HEK293 (cell line): ENCODE measurements around the gene OGFOD2.

ENCODE experiments used
- CTCF ChIA-PET: fragments of 350-600 bp; formaldehyde crosslinking; extraction: SDS; loops from one replicate; lab custom pipeline; 2021; ENCODE audit warnings: antibody characterized with exemption; lab: Yijun Ruan, JAX
- POLR2A ChIA-PET: fragments of 300-600 bp; formaldehyde crosslinking; extraction: SDS; loops from one replicate; lab custom pipeline; 2020; ENCODE audit warnings: antibody characterized with exemption, inconsistent platforms; lab: Yijun Ruan, JAX
- H3K27ac ChIP-seq: fragments of 200-500 bp; sonication (Bioruptor generic); 2 replicates; pipeline ENCODE4 v1.5.1; 2014; ENCODE audit warnings: low read depth, low read length, control low read depth, inconsistent platforms; ENCODE audit errors: extremely low read depth
- H3K36me3 ChIP-seq, 2 experiments: fragments of 200-500 bp in 1 of 2; sonication (Bioruptor generic) in 1 of 2; 1 replicate in 1 of 2; 2 replicates in 1 of 2; pipeline ENCODE4 v1.5.1; 2014 to 2017; ENCODE audit warnings: inconsistent platforms in 2 of 2, low read length in 2 of 2; ENCODE audit not compliant: control insufficient read depth in 2 of 2, insufficient read depth in 1 of 2
- H3K4me1 ChIP-seq: fragments of 200-500 bp; sonication (Bioruptor generic); 2 replicates; pipeline ENCODE4 v1.5.1; 2014; ENCODE audit warnings: mild to moderate bottlenecking, low read length, inconsistent platforms; ENCODE audit not compliant: control insufficient read depth, insufficient read depth
- H3K4me3 ChIP-seq: 2 replicates; pipeline ENCODE4 v1.5.1; 2011; ENCODE audit warnings: low read depth, mild to moderate bottlenecking, control low read depth, low read length, moderate library complexity
- H3K9me3 ChIP-seq: fragments of 200-500 bp; sonication (Bioruptor generic); 2 replicates; pipeline ENCODE4 v1.5.1; 2014; ENCODE audit warnings: low read depth, low read length, inconsistent platforms; ENCODE audit not compliant: control insufficient read depth, insufficient read depth
- AEBP2 ChIP-seq: fragments of 450-650 bp; formaldehyde crosslinking; IDR thresholded peaks from 2 replicates; pipeline ENCODE4 v1.5.1; 2016; ENCODE audit warnings: missing biosample characterization, missing genetic modification characterization, borderline replicate concordance
- KLF17 ChIP-seq: fragments of 450-650 bp; formaldehyde crosslinking; IDR thresholded peaks from 2 replicates; pipeline ENCODE4 v1.5.1; 2016; ENCODE audit warnings: missing biosample characterization, missing genetic modification characterization
- REST ChIP-seq: fragments of 450-650 bp; formaldehyde crosslinking; IDR thresholded peaks from 2 replicates; pipeline ENCODE4 v1.5.1; 2016; ENCODE audit warnings: missing biosample characterization, missing genetic modification characterization
- ZBTB44 ChIP-seq: fragments of 450-650 bp; IDR thresholded peaks from 2 replicates; pipeline ENCODE4 v1.5.1; 2018; ENCODE audit warnings: missing biosample characterization, mild to moderate bottlenecking, missing genetic modification characterization
- ZIC2 ChIP-seq: fragments of 450-650 bp; formaldehyde crosslinking; IDR thresholded peaks from 2 replicates; pipeline ENCODE4 v1.5.1; 2016; ENCODE audit warnings: missing biosample characterization, missing genetic modification characterization
- ZNF174 ChIP-seq: fragments of 450-650 bp; formaldehyde crosslinking; IDR thresholded peaks from 2 replicates; pipeline ENCODE4 v1.5.0; 2017; ENCODE audit warnings: missing biosample characterization, mild to moderate bottlenecking, missing genetic modification characterization
- ZNF292 ChIP-seq: fragments of 450-650 bp; formaldehyde crosslinking; IDR thresholded peaks from 2 replicates; pipeline ENCODE4 v1.5.1; 2016; ENCODE audit warnings: low read depth, missing biosample characterization, missing genetic modification characterization, borderline replicate concordance
- ZNF354C ChIP-seq: fragments of 450-650 bp; formaldehyde crosslinking; IDR thresholded peaks from 2 replicates; pipeline ENCODE4 v1.5.1; 2016; ENCODE audit warnings: missing biosample characterization, missing genetic modification characterization, low read depth, borderline replicate concordance
- ZNF362 ChIP-seq: fragments of 450-650 bp; formaldehyde crosslinking; IDR thresholded peaks from 2 replicates; pipeline ENCODE4 v1.5.1; 2016; ENCODE audit warnings: missing biosample characterization, missing genetic modification characterization
- ZNF423 ChIP-seq: fragments of 450-650 bp; formaldehyde crosslinking; IDR thresholded peaks from 2 replicates; pipeline ENCODE4 v1.5.1; 2016; ENCODE audit warnings: missing biosample characterization, missing genetic modification characterization
- ZNF510 ChIP-seq: fragments of 450-650 bp; formaldehyde crosslinking; IDR thresholded peaks from 2 replicates; pipeline ENCODE4 v1.5.1; 2018; ENCODE audit warnings: mild to moderate bottlenecking, missing genetic modification characterization, missing biosample characterization; ENCODE audit not compliant: insufficient replicate concordance
- ZNF518A ChIP-seq: fragments of 450-650 bp; formaldehyde crosslinking; conservative IDR thresholded peaks from 2 replicates; pipeline ENCODE4 v1.5.1; 2016; ENCODE audit warnings: low read depth, missing biosample characterization, missing genetic modification characterization
- ZNF600 ChIP-seq: fragments of 450-650 bp; formaldehyde crosslinking; IDR thresholded peaks from 2 replicates; pipeline ENCODE4 v1.5.1; 2016; ENCODE audit warnings: missing biosample characterization, missing genetic modification characterization
- ZNF610 ChIP-seq: fragments of 450-650 bp; formaldehyde crosslinking; IDR thresholded peaks from 2 replicates; pipeline ENCODE4 v1.5.1; 2016; ENCODE audit warnings: missing biosample characterization, missing genetic modification characterization, borderline replicate concordance
- ZNF792 ChIP-seq: fragments of 450-650 bp; formaldehyde crosslinking; IDR thresholded peaks from 2 replicates; pipeline ENCODE4 v1.5.1; 2016; ENCODE audit warnings: missing biosample characterization, missing genetic modification characterization
- ZSCAN18 ChIP-seq: fragments of 450-650 bp; formaldehyde crosslinking; IDR thresholded peaks from 2 replicates; pipeline ENCODE4 v1.5.1; 2016; ENCODE audit warnings: missing biosample characterization, missing genetic modification characterization
- ZSCAN5A ChIP-seq: fragments of 450-650 bp; formaldehyde crosslinking; IDR thresholded peaks from 2 replicates; pipeline ENCODE4 v1.5.1; 2016; ENCODE audit warnings: missing biosample characterization, missing genetic modification characterization

OGFOD2 gene

GRCh38 chr12:122974892-122975789 is at the start of gene OGFOD2:
TSS of gene OGFOD2 (plus strand) at chr12:122975244. CDS start at chr12:122975252, 8 bp downstream.
- ChIA-PET POLR2A (interaction anchor here (0.5 to 3.7 kb wide), 10 partner anchors 8 to 873 kb away, joined by 3 to 36 read pairs (median 4); partner anchors contain the start of genes ABCB9, MPHOSPH9 and MTRFR), CTCF (interaction anchor here (0.7 to 2.4 kb wide), 2 partner anchors 42 to 114 kb away, joined by 4 to 9 read pairs; no protein-coding TSS in a partner anchor)
- no peaks in the 10 kb centered on the region for H3K9me3 ChIP-seq
- H3K4me1 ChIP-seq: peaks cover 7% of the 10 kb centered on the region
- H3K36me3 ChIP-seq: peaks cover 0 to 27% of the 10 kb centered on the region in 2 experiments; a peak in 1 of 3 replicates
- peak within 1 kb of the TSS; percentile 83 for H3K27ac ChIP-seq
- H3K4me3 ChIP-seq: peak within 1 kb of the TSS; percentile 87
- TF ChIP-seq ZNF510 (no peak), AEBP2 (tag by site-specific recombination) (no peak), ZSCAN5A (tag by site-specific recombination) (no peak), ZNF600 (no peak), ZIC2 (tag by site-specific recombination) (no peak), ZNF354C (no peak), ZNF174 (tag by site-specific recombination) (no peak), ZNF792 (no peak), KLF17 (tag by site-specific recombination) (no peak), ZNF610 (tag by site-specific recombination) (peak; percentile 49; the same call in 1 of the 2 replicates), ZNF362 (tag by site-specific recombination) (no peak), ZSCAN18 (tag by site-specific recombination) (no peak), ZNF292 (tag by site-specific recombination) (no peak), ZNF518A (no peak), REST (tag by site-specific recombination) (no peak), ZBTB44 (tag by site-specific recombination) (peak; percentile 28; the same call in 1 of the 2 replicates), ZNF423 (no peak)
